Islet of Langerhans (tissue), 1 donor: ENCODE data around the gene HIP1R.

Experiments
- FAIRE-seq: peaks from one replicate; lab custom pipeline; 2011; peaks lifted over from hg19 to GRCh38; lab: Jason Lieb, UNC

HIP1R gene

DNA sequence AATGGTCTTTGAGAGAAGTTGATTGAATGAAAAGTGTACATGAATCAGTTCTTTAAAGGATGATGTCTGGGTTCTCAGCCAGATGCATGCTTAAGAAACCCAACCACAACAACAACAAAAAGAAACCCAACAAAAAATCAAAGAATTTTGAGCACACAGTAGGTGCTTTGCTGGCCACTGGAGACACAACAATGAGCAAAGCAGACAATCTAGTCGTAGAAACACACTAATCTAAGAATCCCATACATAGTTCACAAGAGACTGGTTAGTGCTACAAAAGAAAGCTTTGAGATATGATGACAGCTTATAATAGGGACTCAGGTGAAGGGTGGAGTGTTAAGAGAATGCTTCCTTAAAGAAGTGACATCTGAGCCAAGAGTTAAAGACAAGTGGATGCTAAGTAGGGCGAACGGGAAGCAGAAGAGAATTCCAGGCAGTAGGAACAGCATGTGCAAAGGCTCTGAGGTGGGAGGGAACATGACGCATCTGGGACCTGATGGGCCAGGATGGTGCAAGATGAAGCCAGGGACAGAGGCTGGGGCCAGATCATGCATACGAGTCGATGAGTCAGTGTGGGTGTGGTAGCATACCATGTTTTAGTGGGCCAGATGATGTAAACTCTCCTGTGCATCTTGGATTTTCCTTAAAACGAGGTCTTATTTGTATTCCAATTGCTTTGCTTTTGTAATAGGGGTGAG is 4.6 kb upstream of the HIP1R start:
- no peak for FAIRE-seq

- FAIRE-seq, result no peak
Measured at GRCh38 chr12:122834104-122834920, 945 bp upstream of the HIP1R start.

GRCh38 chr12:122835750-122836026 is 431 bp downstream of the HIP1R start:
- FAIRE-seq, result no peak

DNA sequence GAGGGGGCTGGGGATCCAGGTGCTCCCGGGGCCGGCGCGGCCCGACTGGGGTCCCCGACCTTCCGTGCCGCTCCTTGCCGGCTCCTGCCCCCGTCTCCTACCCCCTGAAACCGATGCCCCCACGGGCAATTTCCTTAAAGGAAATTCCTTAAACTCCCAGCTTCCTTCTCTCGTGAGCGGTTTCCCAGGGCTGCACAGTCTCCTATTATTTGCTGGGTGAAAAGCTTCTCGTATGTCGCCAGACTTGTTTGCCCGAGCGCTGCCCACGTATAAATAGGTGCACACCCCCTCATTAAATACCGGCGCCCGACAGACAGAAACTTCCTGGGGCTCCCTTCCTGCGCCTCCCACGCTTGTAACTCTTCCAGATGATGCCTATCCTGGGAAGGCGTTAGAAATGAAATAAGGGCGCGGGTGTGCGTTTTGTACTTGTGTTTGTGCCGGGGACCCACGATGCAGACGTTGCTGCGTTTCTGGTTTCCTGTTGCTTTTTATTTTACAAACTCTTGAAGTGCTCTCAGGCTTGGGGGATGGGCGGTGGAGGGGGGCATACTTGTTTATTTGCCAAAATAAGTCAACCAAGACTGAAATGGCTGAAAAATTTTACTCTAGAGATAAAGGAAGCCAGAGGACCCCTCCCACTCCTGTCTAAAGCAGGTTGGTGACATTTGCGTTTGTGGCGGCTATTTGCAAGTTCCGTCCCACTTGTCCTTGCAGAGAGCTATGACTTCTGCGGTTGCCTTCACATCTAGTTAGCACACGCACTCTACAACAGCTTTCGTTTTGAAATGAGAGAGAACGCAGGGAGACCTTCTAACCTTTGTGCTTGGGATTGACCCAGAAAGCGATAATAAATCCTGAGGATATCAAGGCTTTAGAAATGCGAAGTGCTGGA is 1.0 kb downstream of the HIP1R start:
- no peak for FAIRE-seq

DNA sequence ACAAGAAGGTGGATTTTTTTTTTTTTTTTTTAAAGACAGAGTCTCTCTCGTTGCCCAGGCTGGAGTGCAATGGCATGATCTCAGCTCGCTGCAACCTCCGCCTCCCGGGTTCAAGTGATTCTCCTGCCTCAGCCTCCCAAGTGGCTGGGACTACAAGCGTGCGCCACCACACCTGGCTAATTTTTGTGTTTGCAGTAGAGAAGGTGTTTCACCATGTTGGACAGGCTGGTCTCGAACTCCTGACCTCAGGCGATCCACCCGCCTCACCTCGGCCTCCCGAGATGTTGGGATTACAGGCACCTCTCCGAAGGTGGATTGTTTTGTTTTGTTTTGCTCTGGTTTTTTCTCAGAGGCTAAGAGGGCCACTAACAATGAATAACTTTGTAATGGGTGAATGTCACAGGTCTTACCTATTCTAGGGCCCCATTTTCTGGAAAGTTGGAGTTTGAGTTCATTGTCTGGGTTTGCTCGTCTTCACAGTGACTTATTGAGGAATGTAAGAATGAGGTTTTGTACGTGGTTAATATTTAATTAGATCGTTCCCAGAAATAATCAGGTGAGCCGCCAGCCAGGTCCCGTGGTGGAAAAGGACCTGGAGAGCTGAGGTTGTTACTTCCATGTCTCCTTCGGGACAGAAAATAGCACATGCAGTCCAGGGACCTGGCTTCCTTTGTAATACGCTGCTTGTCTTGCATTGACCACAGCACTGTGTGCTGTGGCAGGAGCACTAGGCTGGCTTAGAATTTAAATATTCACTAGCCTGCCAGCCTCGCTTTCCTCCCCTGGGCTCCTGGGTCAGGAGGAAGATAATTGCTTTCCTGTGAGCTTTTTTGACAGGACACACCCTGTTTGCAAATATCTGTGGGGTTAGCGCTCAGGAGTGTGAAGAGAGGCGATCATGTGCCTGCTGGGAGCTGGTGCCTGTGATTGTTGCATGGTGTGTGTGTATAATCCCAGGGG is 2.3 kb downstream of the HIP1R start:
- no peak for FAIRE-seq

- FAIRE-seq, result no peak
Measured at GRCh38 chr12:122838841-122839240, 3.6 kb downstream of the HIP1R start.

- FAIRE-seq, result no peak
Measured at GRCh38 chr12:122839907-122840554, 4.8 kb downstream of the HIP1R start.

- no peak for FAIRE-seq
Measured at GRCh38 chr12:122840580-122841513, 5.6 kb downstream of the HIP1R start.

GRCh38 chr12:122841544-122842321 is 6.5 kb downstream of the HIP1R start:
- peak; percentile 60 for FAIRE-seq

DNA sequence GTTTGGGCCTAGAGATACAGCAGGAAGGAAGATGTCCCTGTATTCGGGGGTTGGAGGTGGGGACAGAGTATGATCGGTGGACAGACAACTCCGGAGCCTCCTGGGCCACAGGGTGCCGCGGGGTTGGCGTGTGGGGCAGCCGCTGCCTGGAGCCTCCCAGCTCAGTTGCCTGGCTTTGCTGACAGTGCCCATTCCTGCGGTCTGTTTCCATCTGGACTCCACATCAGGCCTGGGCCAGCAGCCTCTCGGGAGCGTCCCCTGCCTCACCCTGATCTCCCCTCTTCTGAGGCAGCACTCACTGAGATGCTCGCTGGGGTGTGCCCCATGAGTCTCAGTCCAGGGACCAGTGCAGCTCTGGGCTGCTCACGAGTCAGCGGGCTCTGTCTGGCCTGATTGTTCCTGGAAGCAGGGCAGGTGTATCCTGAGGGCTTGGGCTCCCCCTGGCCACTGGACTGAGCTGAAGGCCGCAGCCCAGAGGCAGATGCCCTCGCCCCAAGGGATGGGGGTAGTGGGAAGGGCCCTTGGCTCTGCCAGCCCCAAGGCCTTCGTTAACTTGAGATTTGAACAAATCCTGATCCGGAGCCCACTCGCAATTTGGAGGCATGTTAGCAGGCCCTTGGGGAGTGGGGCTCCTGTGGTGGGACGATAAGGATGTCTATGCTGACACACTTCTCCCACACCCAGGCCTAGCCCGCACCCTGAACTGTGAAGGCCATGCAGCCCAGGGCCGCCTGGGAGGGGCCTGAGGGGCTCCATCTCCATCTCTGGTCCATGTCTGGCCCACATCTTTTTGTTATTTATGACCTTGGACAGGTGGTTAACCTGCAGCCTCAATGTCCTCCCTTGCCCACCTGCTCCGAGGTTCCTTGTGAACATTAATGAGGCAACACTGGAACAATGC is 7.5 kb downstream of the HIP1R start:
- FAIRE-seq, result no peak

- no peak for FAIRE-seq
Measured at GRCh38 chr12:122843455-122843854, 8.2 kb downstream of the HIP1R start.

DNA sequence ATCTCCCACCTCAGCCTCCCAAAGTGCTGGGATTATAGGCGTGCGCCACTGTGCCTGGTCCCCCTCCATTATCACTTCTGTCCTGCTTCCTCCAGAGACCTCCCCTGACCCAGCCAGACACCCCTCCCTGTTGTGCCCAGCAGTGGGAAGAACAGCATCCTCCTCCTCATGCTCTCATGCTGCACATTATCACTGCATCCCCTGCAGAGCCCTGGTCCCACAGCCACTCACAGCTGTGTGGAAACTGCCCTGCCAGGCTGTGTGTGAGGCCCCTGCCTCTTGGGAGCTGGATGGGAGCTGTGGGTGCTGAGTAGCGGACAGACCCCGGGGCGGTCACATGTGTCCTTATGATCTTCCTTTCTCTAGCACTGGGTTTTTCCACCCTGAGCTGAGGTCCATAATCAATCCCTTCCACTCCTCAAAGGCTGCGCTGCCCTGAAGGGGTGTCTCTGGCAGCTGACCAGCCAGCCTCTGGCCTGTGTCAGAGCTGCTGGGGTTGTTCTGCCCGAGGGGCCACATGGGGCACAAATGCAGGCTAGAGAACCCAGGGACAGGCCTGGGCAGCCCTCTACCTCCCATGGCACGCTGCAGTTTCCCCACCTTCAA is 9.2 kb downstream of the HIP1R start:
- no peak for FAIRE-seq

- FAIRE-seq, result no peak
Measured at GRCh38 chr12:122845041-122845864, 10.0 kb downstream of the HIP1R start.

GRCh38 chr12:122845865-122846621 is 10.8 kb downstream of the HIP1R start:
- FAIRE-seq, result no peak

DNA sequence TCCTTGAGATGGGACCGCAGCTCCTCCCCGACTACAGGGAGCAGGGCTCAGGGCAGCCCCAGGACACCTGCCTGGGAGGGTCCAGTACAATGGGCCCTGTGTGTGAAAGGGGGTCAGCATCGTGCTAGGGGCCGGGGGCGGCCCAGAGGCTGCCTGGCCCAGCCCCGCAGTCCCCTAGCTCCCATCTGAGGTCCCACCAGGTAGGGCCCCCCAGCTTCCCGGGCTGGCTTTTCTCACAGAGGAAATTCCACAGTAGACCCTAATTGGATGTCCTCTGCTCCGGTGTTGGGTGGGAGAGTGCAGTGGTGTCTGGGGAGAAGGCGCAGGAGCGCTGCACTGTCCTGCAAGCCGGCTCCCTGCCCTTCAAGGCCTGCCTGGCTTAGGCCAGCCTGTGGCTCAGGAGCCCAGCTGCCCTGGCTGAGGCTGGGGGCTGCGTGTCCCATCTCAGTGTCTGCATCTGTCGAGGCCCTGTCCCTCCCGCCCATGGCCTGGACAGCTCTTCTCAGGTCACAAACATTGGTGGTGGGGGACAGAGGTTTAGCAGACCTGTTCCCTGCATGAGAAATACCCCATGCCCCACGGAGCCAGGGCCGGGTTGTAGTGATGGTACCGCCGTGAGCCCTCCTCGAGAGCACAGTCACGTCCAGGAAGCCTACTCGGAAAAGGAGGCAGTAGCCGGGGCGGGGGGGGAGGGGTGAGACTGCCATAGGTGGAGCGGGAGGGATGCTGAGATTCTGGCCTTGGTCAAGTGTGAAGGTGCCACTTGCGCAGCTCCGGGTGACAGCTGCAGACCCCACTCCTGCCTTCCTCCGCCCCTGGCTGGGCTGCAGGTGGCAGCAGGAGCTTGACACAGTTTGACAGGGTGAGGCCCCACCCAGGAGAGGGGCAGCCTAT is 11.6 kb downstream of the HIP1R start:
- no peak for FAIRE-seq
